ENCODE results near the gene PARP4. TPM values are rescaled to one million over a fixed set of nuclear protein-coding genes. Genes with fewer than 3 reads are reported as not detected.
"Not testable (repeated sequence)": the region's sequence is repeated elsewhere in the genome, so short reads cannot be mapped to it uniquely, and the experiment has no call there.

Gene PARP4
- polyA plus RNA-seq, 2 of the 4 experiments (the other 2 are of a cell fraction): 25.8 to 70.4 TPM

- DNase-seq (ENCODE audit: low read depth in 1 of 2, low spot score in 1 of 2): no peak
- Histone ChIP-seq H3K27ac (no peak overlapping the region), H3K4me1 (peaks cover 26% of the 10 kb centered on the region), H3K4me2 (no peak overlapping the region), H3K9me3 (no peaks in the 10 kb centered on the region), H3K4me3 (no peak overlapping the region)
- no peak for FAIRE-seq
- ChIA-PET POLR2A (no interaction called here), CTCF (no interaction called here)
- WGBS (ENCODE audit: missing lambda C conversion rate): 92% methylated on average over 1 of the region's 1 CpG
- TF ChIP-seq NFE2L2 (conservative IDR thresholded peaks at IDR 0.05; ENCODE audit: low read length) (no peak), POLR2A (IDR thresholded peaks at IDR 0.05; ENCODE audit: low read length) (no peak), TP53 (CRISPR knock-in tag; IDR thresholded peaks at IDR 0.05) (no peak), CHD2 (IDR thresholded peaks at IDR 0.05; ENCODE audit: low read length, partially characterized antibody) (no peak), GATA3 (IDR thresholded peaks at IDR 0.05; ENCODE audit: borderline replicate concordance) (no peak), FOSL2 (IDR thresholded peaks at IDR 0.05) (no peak), FOSL2 (CRISPR knock-in tag; IDR thresholded peaks at IDR 0.05) (no peak), RAD21 (conservative IDR thresholded peaks at IDR 0.05 in 1 of 2, IDR thresholded peaks at IDR 0.05 in 1 of 2) (no peak), REST (IDR thresholded peaks at IDR 0.05) (no peak), KDM1A (IDR thresholded peaks at IDR 0.05; ENCODE audit: low read depth) (no peak), E2F6 (IDR thresholded peaks at IDR 0.05; ENCODE audit: borderline replicate concordance, low read depth) (no peak)
- ATAC-seq: no peak
These were observed 14.8 kb downstream of the PARP4 start for GRCh38 chr13:24497742-24498141.

- peaks cover 12% of the 10 kb centered on the region for H3K4me1 ChIP-seq
- 100% methylated on average over 1 of the region's 2 CpGs for WGBS (ENCODE audit: missing lambda C conversion rate)
- H3K9me3 ChIP-seq; H3K4me2 ChIP-seq; DNase-seq (ENCODE audit: low read depth in 1 of 2, low spot score in 1 of 2); FAIRE-seq; ATAC-seq; H3K27ac ChIP-seq; H3K4me3 ChIP-seq; POLR2A ChIA-PET: not testable (repeated sequence)
- CTCF ChIA-PET: interaction anchor here (1.3 kb wide), 1 partner anchor 17 kb away, joined by 3 read pairs; no protein-coding TSS in a partner anchor
These were observed 16.3 kb downstream of the PARP4 start for GRCh38 chr13:24496295-24496694.

- Histone ChIP-seq H3K27ac (no peak overlapping the region), H3K4me1 (peaks cover 2% of the 10 kb centered on the region; the same call in 1 of the 3 replicates), H3K4me3 (no peak overlapping the region), H3K4me2 (no peak overlapping the region), H3K9me3 (no peaks in the 10 kb centered on the region)
- 96% methylated on average over 3 of the region's 3 CpGs for WGBS (ENCODE audit: missing lambda C conversion rate)
- no peak for DNase-seq (ENCODE audit: low read depth in 1 of 2, low spot score in 1 of 2)
- no peak for TF ChIP-seq E2F6 (IDR thresholded peaks at IDR 0.05; ENCODE audit: borderline replicate concordance, low read depth)
- no peak for TF ChIP-seq NR3C1 (IDR thresholded peaks at IDR 0.05)
- TF ChIP-seq ZFP36 (IDR thresholded peaks at IDR 0.05; ENCODE audit: borderline replicate concordance, partially characterized antibody): no peak
- no peak for FAIRE-seq
- POLR2A ChIA-PET: no interaction called here
- CTCF ChIA-PET: interaction anchor here (1.3 kb wide), 1 partner anchor 16 kb away, joined by 3 read pairs; no protein-coding TSS in a partner anchor
- ATAC-seq: no peak
These were observed 17.3 kb downstream of the PARP4 start for GRCh38 chr13:24495151-24495729.

GRCh38 chr13:24493356-24493755 lies 19.2 kb downstream of the PARP4 start:
- H3K27ac ChIP-seq: no peak overlapping the region
- ATAC-seq (no peak), FAIRE-seq (no peak), DNase-seq (ENCODE audit: low read depth in 1 of 2, low spot score in 1 of 2) (no peak)
- H3K4me3 ChIP-seq: no peak overlapping the region
- H3K9me3 ChIP-seq: no peaks in the 10 kb centered on the region
- POLR2A ChIA-PET: no interaction called here
- no peaks in the 10 kb centered on the region for H3K4me1 ChIP-seq
- 93% methylated on average over 6 of the region's 6 CpGs for WGBS (ENCODE audit: missing lambda C conversion rate)
- no peak overlapping the region for H3K4me2 ChIP-seq
- CTCF ChIA-PET: no interaction called here
- TF ChIP-seq KDM5A (IDR thresholded peaks at IDR 0.05) (no peak), REST (IDR thresholded peaks at IDR 0.05) (no peak), SMC3 (IDR thresholded peaks at IDR 0.05) (no peak), CTCF (IDR thresholded peaks at IDR 0.05) (no peak), POLR2AphosphoS2 (conservative IDR thresholded peaks at IDR 0.05; ENCODE audit: low read length) (no peak), FOSB (CRISPR knock-in tag; IDR thresholded peaks at IDR 0.05) (no peak), USF2 (IDR thresholded peaks at IDR 0.05) (no peak)

Measured in A549 (cell line).